ENCODE data around the gene CIT. TPM values are rescaled to one million over a fixed set of nuclear protein-coding genes. Genes with fewer than 3 reads are reported as not detected.

Gene CIT
- total RNA-seq, 1 donor from 2014 or later: 85.9 TPM

DNA sequence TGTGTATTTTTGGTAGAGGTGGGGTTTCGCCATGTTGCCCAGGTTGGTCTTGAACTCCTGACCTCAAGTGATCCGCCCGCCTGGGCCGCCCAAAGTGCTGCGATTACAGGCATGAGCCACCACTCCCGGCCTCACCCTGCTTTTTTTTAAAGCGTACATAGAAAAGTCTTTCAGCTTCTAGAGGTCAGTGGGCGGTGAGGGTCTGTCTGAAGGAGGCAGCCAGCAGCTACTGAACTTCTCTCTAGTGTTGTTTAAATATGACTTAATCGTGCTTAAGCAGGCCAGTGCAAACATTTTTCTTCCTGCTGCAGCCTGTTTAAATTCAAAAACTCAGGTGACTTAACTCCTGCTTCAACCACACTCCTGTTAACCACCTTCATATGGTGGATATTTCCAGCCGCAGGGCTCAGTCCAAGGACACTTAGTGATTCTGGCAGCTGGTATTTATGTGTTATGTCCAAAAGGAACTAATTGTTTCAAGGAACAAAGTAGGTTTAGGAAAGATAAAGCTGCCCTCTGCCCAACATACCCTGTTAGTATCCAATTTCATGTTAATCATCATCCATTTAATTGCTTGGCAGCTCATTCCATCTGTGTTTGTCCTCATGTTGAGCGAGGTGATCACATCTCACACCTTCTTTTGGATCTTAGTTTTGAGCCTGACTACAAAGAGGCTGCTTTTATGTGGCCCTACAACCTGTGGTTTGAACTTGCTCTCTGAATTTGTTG, 207.2 kb downstream of the CIT start:
- Mint-ChIP-seq H3K9me3 (no peaks in the 10 kb centered on the region), H3K36me3 (ENCODE audit: low read depth) (peaks cover 3% of the 10 kb centered on the region), H3K4me1 (peaks cover 21% of the 10 kb centered on the region), H3K27ac (ENCODE audit: unreplicated experiment) (no peak overlapping the region), H3K4me3 (peak overlapping the region; percentile 68), H3K27me3 (ENCODE audit: low read depth) (peaks cover 5% of the 10 kb centered on the region)
- TF ChIP-seq CTCF (conservative IDR thresholded peaks at IDR 0.05): no peak
- no peak for DNase-seq (ENCODE audit: low read depth, low spot score)

GRCh38 chr12:119668324-119668841, 208.7 kb downstream of the CIT start:
- peaks cover 21% of the 10 kb centered on the region for H3K4me1 Mint-ChIP-seq
- no peaks in the 10 kb centered on the region for H3K9me3 Mint-ChIP-seq
- peak overlapping the region; percentile 92 for H3K27ac Mint-ChIP-seq (ENCODE audit: unreplicated experiment)

GRCh38 chr12:119667577-119668323, 209.4 kb downstream of the CIT start, which contains the start of gene PRKAB1:
PRKAB1 (plus strand) TSS chr12:119668133; CDS start chr12:119668245, 112 bp downstream.
- peak; percentile 90 for DNase-seq (ENCODE audit: low read depth, low spot score)
- Mint-ChIP-seq H3K4me1 (peaks cover 21% of the 10 kb centered on the region), H3K4me3 (peak within 1 kb of the TSS; percentile 92), H3K27ac (ENCODE audit: unreplicated experiment) (peak within 1 kb of the TSS; percentile 92), H3K27me3 (ENCODE audit: low read depth) (peaks cover 18% of the 10 kb centered on the region), H3K9me3 (no peaks in the 10 kb centered on the region), H3K36me3 (ENCODE audit: low read depth) (peaks cover 3% of the 10 kb centered on the region)
- peak; percentile 95 for TF ChIP-seq CTCF (conservative IDR thresholded peaks at IDR 0.05)

More at GRCh38 chr12:119668324-119668841, 208.7 kb downstream of the CIT start:
- TF ChIP-seq CTCF (conservative IDR thresholded peaks at IDR 0.05): no peak
- H3K4me3 Mint-ChIP-seq: peak overlapping the region; percentile 92
- H3K27me3 Mint-ChIP-seq (ENCODE audit: low read depth): peaks cover 15% of the 10 kb centered on the region
- peaks cover 3% of the 10 kb centered on the region for H3K36me3 Mint-ChIP-seq (ENCODE audit: low read depth)
- no peak for DNase-seq (ENCODE audit: low read depth, low spot score)

DNA sequence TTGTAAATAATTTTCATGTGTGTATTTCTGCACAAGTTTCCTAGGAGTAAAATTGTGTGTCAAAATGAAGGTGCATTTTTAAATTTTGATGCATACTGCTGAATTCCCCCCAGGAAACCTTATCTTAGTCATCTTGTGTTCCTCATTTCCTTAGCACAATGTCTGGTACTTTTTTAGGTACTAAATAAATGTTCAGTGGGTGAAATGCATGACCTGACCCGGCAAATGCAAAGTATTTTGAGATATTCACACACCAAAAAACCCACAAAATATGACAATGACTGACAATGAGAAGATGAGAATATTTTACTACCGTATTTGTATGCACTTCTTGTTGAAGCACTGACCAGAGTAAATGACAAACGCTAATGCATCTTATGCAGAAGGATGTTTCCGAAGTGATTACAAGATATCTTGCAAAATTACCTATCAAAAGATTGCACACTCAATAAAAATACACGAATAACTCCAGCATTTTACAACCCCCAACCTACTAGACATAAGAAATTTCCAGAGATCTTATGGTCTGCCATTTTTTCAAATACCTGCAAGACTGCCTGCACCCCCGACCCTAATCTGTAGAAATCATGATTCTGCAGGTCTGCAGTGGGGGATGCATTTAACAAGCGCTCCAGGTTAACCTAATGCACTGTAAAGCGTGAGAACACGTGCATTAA, 210.1 kb downstream of the CIT start:
- peaks cover 21% of the 10 kb centered on the region for H3K4me1 Mint-ChIP-seq
- no peak for TF ChIP-seq CTCF (conservative IDR thresholded peaks at IDR 0.05)
- DNase-seq (ENCODE audit: low read depth, low spot score): no peak
- H3K27me3 Mint-ChIP-seq (ENCODE audit: low read depth): peaks cover 25% of the 10 kb centered on the region
- peaks cover under 1% of the 10 kb centered on the region for H3K36me3 Mint-ChIP-seq (ENCODE audit: low read depth)
- peak overlapping the region; percentile 92 for H3K4me3 Mint-ChIP-seq
- H3K27ac Mint-ChIP-seq (ENCODE audit: unreplicated experiment): no peak overlapping the region
- no peaks in the 10 kb centered on the region for H3K9me3 Mint-ChIP-seq

DNA sequence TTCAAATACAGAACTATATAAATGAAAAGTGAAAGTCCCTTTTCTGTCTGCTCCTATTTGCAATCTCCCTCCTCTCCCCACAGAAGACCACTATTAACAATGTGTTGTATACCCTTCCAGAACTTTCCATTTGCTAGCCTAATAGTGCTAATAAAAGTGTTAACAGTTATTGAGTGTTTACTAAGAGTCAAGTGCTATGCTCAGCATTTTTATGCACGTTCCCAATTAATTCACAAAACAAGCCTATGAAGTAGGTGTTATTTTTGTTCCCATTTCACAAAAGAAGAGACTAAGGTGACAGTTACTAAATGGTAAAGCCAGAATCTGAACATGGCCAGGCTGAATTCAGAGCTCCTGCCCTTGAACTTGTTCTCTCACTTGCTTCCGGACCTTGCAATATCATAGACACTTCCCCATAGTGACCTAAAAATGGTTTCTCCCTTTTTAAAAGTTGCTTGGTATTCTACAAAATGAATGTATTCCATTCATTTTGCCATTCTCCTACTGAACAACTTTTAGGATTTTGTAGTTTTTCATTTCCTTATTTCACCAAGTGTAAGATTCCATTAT, 210.8 kb downstream of the CIT start:
- TF ChIP-seq CTCF (conservative IDR thresholded peaks at IDR 0.05): no peak
- H3K27me3 Mint-ChIP-seq (ENCODE audit: low read depth): peaks cover 30% of the 10 kb centered on the region
- no peak overlapping the region for H3K27ac Mint-ChIP-seq (ENCODE audit: unreplicated experiment)
- no peak for DNase-seq (ENCODE audit: low read depth, low spot score)
- peaks cover 21% of the 10 kb centered on the region for H3K4me1 Mint-ChIP-seq
- H3K9me3 Mint-ChIP-seq: no peaks in the 10 kb centered on the region
- H3K4me3 Mint-ChIP-seq: peak overlapping the region; percentile 13
- no peaks in the 10 kb centered on the region for H3K36me3 Mint-ChIP-seq (ENCODE audit: low read depth)

Data from neural crest cell (in vitro differentiated cells).